ENCODE data around the gene SOBP.

GRCh38 chr6:107444277-107444676 is 45.6 kb upstream of the SOBP start:
- TF ChIP-seq ZNF658 (tag by site-specific recombination; IDR thresholded peaks at IDR 0.05) (no peak), SP7 (tag by site-specific recombination; IDR thresholded peaks at IDR 0.05) (no peak), CTCF (tag by site-specific recombination; IDR thresholded peaks at IDR 0.05) (no peak), HOXA7 (CRISPR knock-in tag; IDR thresholded peaks at IDR 0.05; ENCODE audit: borderline replicate concordance) (no peak), ZNF133 (tag by site-specific recombination; IDR thresholded peaks at IDR 0.05) (no peak)

Data from HEK293 (cell line).